Upper lobe of left lung (tissue), 6 donors: Measurements from ENCODE around the gene HK1. TPM values are rescaled to one million over a fixed set of nuclear protein-coding genes. Genes with fewer than 3 reads are reported as not detected.

Source experiments
- ATAC-seq, 2 donors: fragments of 200-7000 bp; cut with Tn5 transposase; one replicate each; pipeline ENCODE4 v1.9.1; 2022; ENCODE audit warnings: mild to moderate bottlenecking in 2 of 2, moderate library complexity in 2 of 2; ENCODE audit not compliant: low FRiP score in 2 of 2
- DNase-seq, 2 donors: peaks; one replicate each; pipeline ENCODE4 v3.0.0-alpha.2; 2019 to 2020
- H3K27ac ChIP-seq, 4 donors: fragments of 200-600 bp; sonication (generic); one replicate each; pipeline ENCODE4 v1.5.1; 2016 to 2019
- H3K27me3 ChIP-seq, 4 donors: fragments of 200-600 bp; sonication (generic); one replicate each; pipeline ENCODE4 v1.5.1; 2017 to 2019
- H3K36me3 ChIP-seq, 4 donors: fragments of 200-600 bp; sonication (generic); one replicate each; pipeline ENCODE4 v1.5.1; 2016 to 2019
- H3K4me1 ChIP-seq, 4 donors: fragments of 200-600 bp; sonication (generic); one replicate each; pipeline ENCODE4 v1.5.1; 2018 to 2019
- H3K4me3 ChIP-seq, 4 donors: fragments of 200-600 bp; sonication (generic); one replicate each; pipeline ENCODE4 v1.5.1; 2017 to 2019; ENCODE audit warnings: mild to moderate bottlenecking in 2 of 4, moderate library complexity in 1 of 4
- H3K9me3 ChIP-seq, 4 donors: fragments of 200-600 bp; sonication (generic); one replicate each; pipeline ENCODE4 v1.5.1; 2018 to 2019
- EP300 ChIP-seq, 4 donors: sonication (generic); formaldehyde crosslinking; IDR thresholded peaks; one replicate each; pipeline ENCODE4 v1.5.1; 2017; ENCODE audit warnings: antibody characterized with exemption in 4 of 4, control low read depth in 2 of 4
- POLR2A ChIP-seq, 4 donors: fragments of 450-650 bp; IDR thresholded peaks; one replicate each; pipeline ENCODE4 v1.5.1; 2016 to 2017; ENCODE audit warnings: antibody characterized with exemption in 4 of 4, mild to moderate bottlenecking in 2 of 4
- POLR2AphosphoS5 ChIP-seq, 2 donors: sonication (generic); formaldehyde crosslinking; IDR thresholded peaks; one replicate each; pipeline ENCODE4 v1.5.1; 2017; ENCODE audit warnings: antibody characterized with exemption in 2 of 2
- WGBS, 2 donors: methylation state at CpG; one replicate each; pipeline ENCODE4 v1.1.5; 2017 to 2018; 5-methylcytosine and 5-hydroxymethylcytosine counted together
- total RNA-seq, 6 donors: library from RNA; depleted of rRNA in 4 of 6; stranded (reverse); fragments of >200 nt in 4 of 6; gene quantifications; one replicate each; pipeline versions ENCODE4 v1.1.0 to v1.2.1, GENCODE V29; 2016 to 2021
- TF ChIP-seq, protein P1 (sequence below), 6 experiments: fragments of 450-650 bp in 4 of 6; fragments of 200-600 bp in 2 of 6; sonication (generic) in 2 of 6; IDR thresholded peaks; one replicate each; pipeline ENCODE4 v1.5.1; 2016 to 2019; ENCODE audit warnings: antibody characterized with exemption in 6 of 6
- donor health status: DM: no; HTN: no; CAD: no; lungs with moderate emphysema.
- donor health status: DM: no; HTN: yes; CAD: no; lungs with severe emphysema.

The HK1 gene
- total RNA-seq, 6 donors from 2014 or later, result 60.8 to 98.5 (median 88.9) TPM

DNA sequence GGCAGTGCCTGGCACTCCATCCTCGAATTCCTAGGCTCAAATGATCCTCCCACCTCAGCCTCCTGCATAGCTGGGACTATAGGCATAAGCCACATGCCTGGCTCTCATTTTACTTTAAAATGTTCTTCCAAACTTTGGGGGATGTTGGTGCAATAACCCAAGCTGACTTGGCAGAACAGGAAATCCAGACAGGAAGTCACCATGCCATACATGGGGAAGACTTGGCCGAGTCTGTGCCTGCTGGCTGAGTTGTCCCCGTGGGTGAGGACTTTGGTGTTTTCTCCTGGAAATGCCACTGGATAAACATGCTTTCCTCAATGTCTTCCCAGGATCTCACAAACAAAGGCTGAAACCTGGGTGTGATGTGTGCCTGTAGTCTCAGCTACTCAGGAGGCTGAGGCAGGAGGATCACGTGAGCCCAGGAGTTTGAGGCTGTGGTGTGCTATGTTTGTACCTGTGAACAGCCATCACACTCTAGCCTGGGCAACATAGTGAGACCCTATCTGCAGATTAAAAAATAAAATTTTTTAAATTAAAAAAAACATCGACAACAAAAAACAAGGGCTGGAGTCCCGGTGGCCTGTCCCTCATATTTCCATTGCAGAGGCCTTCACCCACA is 38.4 kb upstream of the HK1 start:
- 61 to 70% methylated on average over 6 of the region's 6 CpGs for WGBS, 2 donors
- Histone ChIP-seq H3K4me1 (peaks cover 0 to 12% (median 5%) of the 10 kb centered on the region in 4 donors), H3K27me3 (no peaks in the 10 kb centered on the region), H3K36me3 (no peaks in the 10 kb centered on the region), H3K9me3 (no peaks in the 10 kb centered on the region), H3K27ac (peak overlapping the region in 1 of 4 donors; percentile 32), H3K4me3 (no peak overlapping the region)
- ATAC-seq (peak in 1 of 2 donors; percentile 28), DNase-seq (no peak)
- TF ChIP-seq EP300 (IDR thresholded peaks at IDR 0.05), result no peak
- TF ChIP-seq POLR2AphosphoS5 (IDR thresholded peaks at IDR 0.05), result no peak
- TF ChIP-seq, protein P1, sequence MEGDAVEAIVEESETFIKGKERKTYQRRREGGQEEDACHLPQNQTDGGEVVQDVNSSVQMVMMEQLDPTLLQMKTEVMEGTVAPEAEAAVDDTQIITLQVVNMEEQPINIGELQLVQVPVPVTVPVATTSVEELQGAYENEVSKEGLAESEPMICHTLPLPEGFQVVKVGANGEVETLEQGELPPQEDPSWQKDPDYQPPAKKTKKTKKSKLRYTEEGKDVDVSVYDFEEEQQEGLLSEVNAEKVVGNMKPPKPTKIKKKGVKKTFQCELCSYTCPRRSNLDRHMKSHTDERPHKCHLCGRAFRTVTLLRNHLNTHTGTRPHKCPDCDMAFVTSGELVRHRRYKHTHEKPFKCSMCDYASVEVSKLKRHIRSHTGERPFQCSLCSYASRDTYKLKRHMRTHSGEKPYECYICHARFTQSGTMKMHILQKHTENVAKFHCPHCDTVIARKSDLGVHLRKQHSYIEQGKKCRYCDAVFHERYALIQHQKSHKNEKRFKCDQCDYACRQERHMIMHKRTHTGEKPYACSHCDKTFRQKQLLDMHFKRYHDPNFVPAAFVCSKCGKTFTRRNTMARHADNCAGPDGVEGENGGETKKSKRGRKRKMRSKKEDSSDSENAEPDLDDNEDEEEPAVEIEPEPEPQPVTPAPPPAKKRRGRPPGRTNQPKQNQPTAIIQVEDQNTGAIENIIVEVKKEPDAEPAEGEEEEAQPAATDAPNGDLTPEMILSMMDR (IDR thresholded peaks at IDR 0.05), result no peak
- TF ChIP-seq POLR2A (IDR thresholded peaks at IDR 0.05), result no peak

DNA sequence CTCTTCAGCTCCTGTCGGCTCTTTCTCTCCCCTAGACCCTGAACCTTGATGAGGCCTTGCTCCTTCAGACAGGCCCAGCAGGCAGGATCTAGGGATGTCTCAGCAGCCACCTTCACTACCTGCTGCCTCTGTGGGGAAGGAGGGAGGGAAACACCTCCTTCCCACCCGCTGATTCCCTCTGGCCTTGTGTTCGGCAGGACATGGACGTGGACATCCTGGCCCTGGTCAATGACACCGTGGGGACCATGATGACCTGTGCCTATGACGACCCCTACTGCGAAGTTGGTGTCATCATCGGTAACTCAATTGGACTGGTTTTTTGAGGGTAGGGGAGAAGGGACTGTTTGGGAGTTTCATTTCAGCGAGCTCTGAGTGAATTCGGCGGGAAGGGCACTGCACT is 37.8 kb upstream of the HK1 start:
- Histone ChIP-seq H3K4me1 (peaks cover 0 to 12% (median 5%) of the 10 kb centered on the region in 4 donors), H3K27me3 (no peaks in the 10 kb centered on the region), H3K4me3 (no peak overlapping the region), H3K36me3 (no peaks in the 10 kb centered on the region), H3K27ac (no peak overlapping the region), H3K9me3 (no peaks in the 10 kb centered on the region)
- DNase-seq (no peak), ATAC-seq (no peak)
- TF ChIP-seq POLR2A (IDR thresholded peaks at IDR 0.05) (no peak), EP300 (IDR thresholded peaks at IDR 0.05) (no peak), POLR2AphosphoS5 (IDR thresholded peaks at IDR 0.05) (no peak)
- TF ChIP-seq, protein P1 (IDR thresholded peaks at IDR 0.05), result no peak
- 91 to 97% methylated on average over 11 of the region's 11 CpGs for WGBS, 2 donors

DNA sequence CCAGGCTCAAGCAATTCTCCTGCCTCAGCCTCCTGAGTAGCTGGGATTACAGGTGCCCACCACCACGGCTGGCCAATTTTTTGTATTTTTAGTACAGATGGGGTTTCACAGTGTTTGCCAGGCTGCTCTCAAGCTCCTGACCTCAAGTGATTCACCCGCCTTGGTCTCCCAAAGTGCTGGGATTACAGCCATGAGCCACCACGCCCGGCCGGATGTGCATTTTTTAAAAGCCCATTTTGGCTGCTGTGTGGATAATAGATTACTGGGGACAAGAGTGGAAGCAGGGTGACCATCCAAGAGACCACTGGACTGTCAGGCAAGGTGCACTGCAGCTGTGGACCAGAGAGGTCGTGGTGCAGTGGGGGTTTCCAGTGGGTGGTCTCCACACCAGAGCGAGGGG is 36.7 kb upstream of the HK1 start:
- ATAC-seq (no peak), DNase-seq (no peak)
- peaks cover 0 to 12% (median 5%) of the 10 kb centered on the region in 4 donors for H3K4me1 ChIP-seq
- H3K27ac ChIP-seq, result no peak overlapping the region
- H3K9me3 ChIP-seq, result no peaks in the 10 kb centered on the region
- no peak overlapping the region for H3K4me3 ChIP-seq
- H3K27me3 ChIP-seq, result no peaks in the 10 kb centered on the region
- no peaks in the 10 kb centered on the region for H3K36me3 ChIP-seq
- TF ChIP-seq POLR2A (IDR thresholded peaks at IDR 0.05), result no peak
- no peak for TF ChIP-seq EP300 (IDR thresholded peaks at IDR 0.05)
- TF ChIP-seq, protein P1 (IDR thresholded peaks at IDR 0.05), result no peak
- no peak for TF ChIP-seq POLR2AphosphoS5 (IDR thresholded peaks at IDR 0.05)
- 87 to 95% methylated on average over 7 of the region's 7 CpGs for WGBS, 2 donors

DNA sequence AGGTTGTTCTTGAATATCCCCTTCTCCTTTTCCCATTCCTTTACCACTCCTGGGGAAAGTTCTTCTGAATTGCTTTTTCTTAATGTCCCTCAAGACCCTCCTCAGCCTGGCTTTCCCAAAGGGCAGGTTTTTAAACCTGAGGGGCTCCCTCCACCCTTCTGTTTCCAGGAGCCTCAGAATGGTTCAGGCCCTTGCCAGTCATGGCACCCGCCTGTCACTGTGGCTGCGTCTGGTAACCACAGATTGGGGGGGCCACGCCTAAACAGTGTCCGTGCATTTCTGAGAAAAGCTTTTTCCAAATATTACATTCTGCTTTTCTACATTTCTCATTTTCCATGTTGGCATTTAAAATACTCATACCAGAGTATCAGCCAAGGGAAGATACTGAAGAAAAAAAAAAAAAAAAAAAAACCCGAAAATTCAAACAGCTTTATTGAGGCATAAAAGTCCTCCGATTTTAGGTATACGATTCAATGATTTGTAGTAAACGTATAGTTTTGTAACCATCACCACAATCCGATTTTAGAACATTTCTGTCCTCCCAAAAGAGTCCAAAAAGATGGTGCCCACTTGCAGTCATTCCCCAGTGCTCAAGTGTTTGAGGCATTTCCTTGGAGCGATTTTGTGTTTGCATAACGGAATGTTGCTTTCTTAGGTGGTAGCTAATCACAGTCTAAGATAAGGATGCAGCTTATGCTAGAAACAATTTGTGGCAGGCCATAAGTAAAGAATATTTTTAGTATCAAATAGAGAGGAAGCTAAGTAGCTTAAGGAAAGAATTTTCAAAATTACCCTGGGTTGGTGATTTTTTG is 36.0 kb upstream of the HK1 start:
- TF ChIP-seq POLR2AphosphoS5 (IDR thresholded peaks at IDR 0.05) (no peak), POLR2A (IDR thresholded peaks at IDR 0.05) (no peak), EP300 (IDR thresholded peaks at IDR 0.05) (no peak)
- TF ChIP-seq, protein P1 (IDR thresholded peaks at IDR 0.05), result no peak
- WGBS, 2 donors, result 85 to 90% methylated on average over 11 of the region's 11 CpGs

More for the DNA sequence above, 36.0 kb upstream of the HK1 start:
- Histone ChIP-seq H3K27ac (no peak overlapping the region), H3K4me3 (no peak overlapping the region), H3K36me3 (no peaks in the 10 kb centered on the region), H3K27me3 (no peaks in the 10 kb centered on the region), H3K4me1 (peaks cover 0 to 12% (median 5%) of the 10 kb centered on the region in 4 donors), H3K9me3 (no peaks in the 10 kb centered on the region)
- ATAC-seq, result no peak
- no peak for DNase-seq
